HG03432 (cell line): ENCODE measurements around the gene NDEL1.

ENCODE experiments used
- ATAC-seq: cut with Tn5 transposase; IDR thresholded peaks from one replicate; pipeline ENCODE4 v1.9.1; 2021; ENCODE audit warnings: mild to moderate bottlenecking, moderate library complexity; ENCODE audit not compliant: unreplicated experiment

The NDEL1 gene

GRCh38 chr17:8499614-8500013 lies 63.9 kb downstream of the NDEL1 start:
- ATAC-seq, result no peak

GRCh38 chr17:8500609-8501008 lies 64.9 kb downstream of the NDEL1 start:
- no peak for ATAC-seq

GRCh38 chr17:8502126-8502525 lies 66.4 kb downstream of the NDEL1 start:
- ATAC-seq, result no peak

GRCh38 chr17:8503368-8503767 lies 67.7 kb downstream of the NDEL1 start:
- no peak for ATAC-seq

GRCh38 chr17:8503807-8504206 lies 68.1 kb downstream of the NDEL1 start:
- no peak for ATAC-seq

GRCh38 chr17:8504460-8505207 lies 69.0 kb downstream of the NDEL1 start:
- ATAC-seq, result no peak

GRCh38 chr17:8506145-8506544 lies 70.5 kb downstream of the NDEL1 start:
- no peak for ATAC-seq

GRCh38 chr17:8514801-8515200 lies 79.1 kb downstream of the NDEL1 start:
- ATAC-seq, result no peak
